RPMI7951 (cell line): ENCODE data around the gene MXD1. TPM values are rescaled to one million over a fixed set of nuclear protein-coding genes. Genes with fewer than 3 reads are reported as not detected.

Source experiments
- DNase-seq: peaks from one replicate; pipeline ENCODE4 v3.0.0-alpha.2; 2012; ENCODE audit warnings: low read depth
- total RNA-seq: library from RNA; depleted of rRNA; stranded (reverse); fragments of >200 nt; shearing (Covaris generic); gene quantifications from 2 replicates; pipeline ENCODE4 v1.2.3, GENCODE V29; 2014

The MXD1 gene
- total RNA-seq, 1 experiment from 2014 or later: 3.7 TPM

DNA sequence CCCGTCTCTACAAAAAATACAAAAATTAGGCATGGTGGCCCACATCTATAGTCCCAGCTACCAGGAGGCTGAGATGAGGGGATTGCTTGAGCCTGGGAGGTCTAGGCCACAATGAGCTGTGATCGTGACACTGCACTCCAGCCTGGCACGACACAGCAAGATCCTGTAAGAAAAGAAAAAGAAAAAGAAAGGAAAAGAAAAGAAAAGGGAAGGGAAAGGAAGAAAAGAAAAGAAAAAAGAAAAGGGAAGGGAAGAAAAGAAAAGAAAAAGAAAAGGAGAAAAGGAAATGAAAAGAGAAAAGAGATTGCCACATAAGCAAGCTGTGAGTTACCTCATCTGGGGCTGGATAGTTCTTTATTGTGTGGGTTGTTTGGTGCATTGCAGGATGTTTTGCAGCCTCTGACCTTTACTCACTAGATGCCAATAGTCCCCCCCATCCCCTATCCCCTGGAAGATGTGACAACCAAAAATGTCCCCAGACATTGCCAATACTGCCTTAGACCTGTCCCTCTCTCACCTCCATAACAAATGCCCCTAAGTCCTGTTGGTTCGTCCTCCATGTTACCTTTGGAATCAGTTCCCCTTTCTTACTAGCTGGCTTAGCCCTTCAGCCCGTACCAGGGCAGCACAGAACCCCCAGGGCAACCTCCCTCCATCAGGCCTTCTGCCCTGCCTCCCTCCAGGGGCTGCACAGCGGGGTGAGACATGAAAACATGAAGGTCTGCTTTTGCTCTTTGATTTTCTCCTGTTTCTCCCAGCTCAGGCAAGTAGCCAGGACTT lies 37.6 kb downstream of the MXD1 start:
- no peak for DNase-seq

DNA sequence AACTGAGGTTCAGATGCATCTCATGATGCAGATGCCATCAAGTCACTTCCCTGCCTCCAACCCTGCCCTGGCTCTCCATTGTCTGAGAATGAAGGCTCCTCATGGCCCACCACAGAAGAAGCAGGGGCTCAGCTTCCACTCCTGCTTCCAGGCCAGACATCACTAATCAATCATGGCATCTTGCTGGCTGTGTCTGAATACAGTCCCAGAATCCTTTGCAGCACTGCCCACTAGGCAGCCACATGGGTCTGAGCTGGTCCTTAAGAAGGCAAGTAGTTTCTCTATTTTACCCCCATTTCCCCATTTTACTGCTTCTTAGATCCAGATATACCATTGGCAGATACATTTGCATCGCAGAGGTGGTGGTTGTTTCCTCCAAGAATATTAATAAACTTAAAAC lies 39.2 kb downstream of the MXD1 start:
- no peak for DNase-seq

DNA sequence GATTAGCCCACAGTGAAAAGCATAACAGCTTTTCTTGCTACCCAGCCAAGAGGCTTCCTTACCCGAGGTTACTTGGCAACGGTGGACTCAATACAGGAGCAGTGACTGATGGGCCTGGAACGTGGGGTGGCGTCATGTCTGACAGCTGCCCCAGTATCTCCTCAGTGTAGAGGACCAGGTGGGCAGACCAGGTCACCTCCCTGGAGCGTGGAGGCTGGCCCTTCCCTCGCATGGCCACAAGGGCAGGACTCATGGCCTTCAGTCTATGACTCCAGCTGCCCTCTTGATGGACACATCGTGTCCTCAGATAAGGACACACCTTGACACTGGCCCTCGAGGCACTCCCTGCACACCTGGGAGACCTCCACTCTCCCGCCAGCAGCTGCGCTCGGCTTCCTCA lies 40.1 kb downstream of the MXD1 start:
- DNase-seq: no peak

DNA sequence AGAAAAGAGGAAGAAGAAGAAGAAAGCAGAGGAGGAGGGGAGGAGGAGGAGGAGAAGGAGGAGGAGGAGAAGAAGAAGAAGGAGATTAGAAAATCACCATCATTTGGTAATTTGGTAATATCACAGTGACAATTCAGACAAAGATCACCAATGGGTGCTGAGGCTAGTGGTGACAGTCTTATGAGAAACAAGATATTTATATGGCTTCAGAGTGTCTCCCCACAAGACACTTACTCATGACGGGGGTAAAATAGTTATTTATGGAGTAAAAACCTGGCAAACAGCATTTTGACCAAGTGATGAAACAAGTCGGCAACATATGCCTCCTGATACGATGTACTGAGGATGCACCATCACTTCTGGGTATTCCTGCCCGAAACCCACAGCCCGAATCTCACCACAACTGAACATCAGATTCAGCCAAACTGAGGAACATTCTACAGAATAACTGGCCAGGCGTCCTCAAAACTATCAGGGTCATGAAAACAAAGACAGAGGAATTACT lies 41.6 kb downstream of the MXD1 start:
- DNase-seq: no peak

DNA sequence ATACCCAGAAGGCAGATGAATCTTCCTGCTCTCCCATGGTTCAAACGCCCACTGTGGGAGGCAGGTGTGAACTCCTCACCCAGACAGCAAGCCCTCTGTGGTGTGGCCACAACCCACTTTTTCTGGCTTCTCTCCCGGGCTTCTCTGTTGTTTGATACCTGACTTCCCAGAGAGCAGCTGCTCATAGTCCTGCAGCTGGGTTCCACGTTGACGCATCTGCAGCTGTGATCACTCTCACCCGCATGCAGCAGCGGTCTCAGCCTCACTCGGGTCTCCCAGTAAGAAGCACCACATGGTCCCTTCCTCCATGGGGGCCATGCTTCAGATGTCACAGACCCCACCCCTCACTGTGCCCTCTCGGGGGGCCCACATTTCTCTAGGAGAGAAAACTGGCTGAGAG lies 43.1 kb downstream of the MXD1 start:
- DNase-seq: peak; percentile 11

DNA sequence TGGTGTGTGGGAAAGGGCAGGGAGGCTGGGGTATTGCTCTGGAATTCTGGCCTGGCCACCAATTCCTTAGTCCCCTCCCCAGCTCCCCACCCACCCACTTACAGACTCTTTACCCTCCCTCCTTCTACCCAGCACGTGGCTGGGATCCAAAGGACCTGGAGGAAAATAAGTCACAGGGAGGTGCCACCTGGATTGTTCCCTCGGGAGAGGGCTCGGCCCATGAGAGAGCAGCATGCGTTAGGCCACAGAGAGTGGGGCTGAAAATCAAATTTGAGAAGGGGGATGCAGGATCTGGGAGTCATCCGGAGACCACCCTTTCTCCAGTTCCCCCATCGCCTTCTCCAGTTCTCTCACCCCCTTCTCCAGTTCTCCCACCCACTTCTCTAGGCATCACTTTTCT lies 43.6 kb downstream of the MXD1 start:
- no peak for DNase-seq

DNA sequence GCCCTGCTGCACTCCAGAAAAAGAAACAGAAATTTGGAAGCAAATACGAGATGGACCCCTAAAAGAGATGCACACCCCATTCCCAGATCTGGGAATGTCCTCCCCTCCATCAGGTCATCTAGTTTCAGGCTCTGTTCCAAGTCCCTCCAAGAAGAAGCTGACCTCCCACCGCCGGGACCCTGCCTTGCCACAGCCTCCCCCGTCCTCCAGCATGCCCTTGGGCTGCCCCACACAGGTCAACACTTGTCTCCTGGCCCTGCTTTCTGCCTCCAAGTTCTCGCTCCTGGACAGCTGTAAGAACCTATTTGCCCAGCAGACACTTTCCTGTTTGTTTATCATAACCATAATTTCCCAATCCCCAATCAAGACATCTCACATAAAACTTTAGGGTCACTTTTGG lies 44.5 kb downstream of the MXD1 start:
- no peak for DNase-seq

DNA sequence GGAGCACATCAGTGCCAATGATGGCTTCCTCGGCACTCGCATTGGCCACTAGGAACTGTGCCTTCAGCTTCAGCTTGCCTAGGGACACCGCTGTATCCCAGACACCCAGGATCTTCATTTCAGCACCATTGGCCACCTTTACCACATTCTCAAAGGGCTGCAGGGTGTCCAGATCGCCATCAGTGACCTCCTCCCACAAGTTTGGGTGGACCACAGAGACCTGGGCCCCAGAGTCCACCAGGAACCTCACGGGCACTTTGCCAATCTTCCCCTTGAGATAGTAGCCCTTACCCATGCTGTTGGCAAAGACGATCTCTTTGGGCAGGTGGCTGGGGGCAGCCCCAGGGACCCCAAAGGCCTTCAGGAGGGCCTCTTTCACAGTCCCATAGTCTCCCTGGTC lies 45.9 kb downstream of the MXD1 start:
- no peak for DNase-seq

DNA sequence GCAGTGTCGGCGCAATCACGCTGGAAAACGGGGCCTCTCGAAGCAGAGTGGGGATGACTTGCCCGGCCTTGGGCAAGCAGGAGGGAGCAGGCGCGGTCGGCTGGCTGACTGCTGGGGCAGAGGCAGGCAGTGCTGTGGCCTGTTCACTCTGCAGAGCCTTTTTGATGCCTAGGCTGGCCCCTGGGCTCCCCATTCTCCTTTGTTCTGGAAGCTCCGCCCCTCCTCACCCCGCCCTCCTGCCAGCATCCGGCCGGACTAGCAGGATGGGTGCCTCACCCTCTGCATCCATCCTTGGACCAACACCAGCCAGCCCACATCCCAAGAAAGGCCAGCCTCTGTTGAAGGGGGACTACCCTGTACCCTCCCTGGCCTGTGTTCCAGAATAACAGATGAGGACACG lies 46.6 kb downstream of the MXD1 start, which contains the start of gene ASPRV1:
ASPRV1 (minus strand) TSS at position 136 of the 400 bp plus-strand sequence. CDS start 195 bp downstream, outside the sequence.
- no peak for DNase-seq

DNA sequence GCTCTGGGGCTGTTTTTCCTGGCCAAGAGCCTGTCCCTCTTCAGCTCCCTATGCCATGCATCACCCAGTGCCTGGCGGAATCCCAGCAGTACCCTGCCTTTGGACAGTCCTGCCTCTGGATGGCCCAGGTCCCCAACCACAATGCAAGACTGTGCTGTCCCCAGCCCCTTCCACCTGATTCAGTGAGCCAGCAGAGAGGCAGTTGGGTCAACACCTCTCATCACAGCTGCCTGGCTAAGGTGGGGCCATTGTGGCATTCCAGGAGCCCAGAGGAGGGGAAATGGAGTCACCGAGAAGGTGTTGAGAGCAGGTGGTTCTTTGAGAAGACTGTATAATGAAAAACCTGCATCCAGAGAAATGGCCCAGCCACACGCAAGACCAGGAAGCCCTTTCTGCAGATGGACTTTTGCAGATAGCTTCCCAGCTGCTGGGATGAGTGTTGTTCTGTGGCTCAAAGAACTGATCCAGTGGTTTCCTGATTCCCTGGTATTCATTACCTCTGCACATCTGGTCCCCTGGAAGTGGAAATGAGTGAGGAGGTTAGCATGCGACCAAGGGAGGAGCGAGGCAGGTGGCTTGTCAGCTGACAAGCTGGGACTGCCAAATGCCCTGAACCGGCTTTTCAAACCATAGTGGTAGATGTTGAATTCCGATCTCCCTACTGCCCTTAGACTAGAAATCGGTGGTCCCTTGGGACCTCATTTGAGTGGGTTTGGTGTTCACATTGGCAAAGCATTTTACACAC lies 48.2 kb downstream of the MXD1 start:
- no peak for DNase-seq

DNA sequence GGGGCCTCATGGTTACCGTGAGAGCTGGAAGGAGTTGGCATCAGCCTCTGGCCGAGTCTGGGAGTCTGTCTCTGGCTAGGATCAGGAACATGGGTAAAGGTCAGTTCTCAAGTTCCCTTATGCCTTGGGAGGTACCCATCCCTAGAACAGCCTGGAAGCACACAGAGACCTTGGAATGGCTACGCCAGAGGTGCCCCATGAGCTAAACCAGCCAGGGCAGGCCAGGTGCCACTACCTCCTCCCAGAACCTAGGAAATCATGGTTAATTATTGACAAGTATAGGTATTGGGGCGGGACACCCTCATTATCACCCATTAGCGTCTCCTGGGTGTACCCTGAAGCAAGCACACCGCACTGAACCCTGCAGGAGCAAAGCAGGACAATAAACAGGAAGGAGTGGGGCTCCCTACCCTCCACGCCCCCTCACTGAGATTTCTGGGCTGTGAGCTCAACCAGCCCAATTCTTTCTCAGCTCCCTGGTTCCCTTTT lies 49.5 kb downstream of the MXD1 start:
- no peak for DNase-seq

DNA sequence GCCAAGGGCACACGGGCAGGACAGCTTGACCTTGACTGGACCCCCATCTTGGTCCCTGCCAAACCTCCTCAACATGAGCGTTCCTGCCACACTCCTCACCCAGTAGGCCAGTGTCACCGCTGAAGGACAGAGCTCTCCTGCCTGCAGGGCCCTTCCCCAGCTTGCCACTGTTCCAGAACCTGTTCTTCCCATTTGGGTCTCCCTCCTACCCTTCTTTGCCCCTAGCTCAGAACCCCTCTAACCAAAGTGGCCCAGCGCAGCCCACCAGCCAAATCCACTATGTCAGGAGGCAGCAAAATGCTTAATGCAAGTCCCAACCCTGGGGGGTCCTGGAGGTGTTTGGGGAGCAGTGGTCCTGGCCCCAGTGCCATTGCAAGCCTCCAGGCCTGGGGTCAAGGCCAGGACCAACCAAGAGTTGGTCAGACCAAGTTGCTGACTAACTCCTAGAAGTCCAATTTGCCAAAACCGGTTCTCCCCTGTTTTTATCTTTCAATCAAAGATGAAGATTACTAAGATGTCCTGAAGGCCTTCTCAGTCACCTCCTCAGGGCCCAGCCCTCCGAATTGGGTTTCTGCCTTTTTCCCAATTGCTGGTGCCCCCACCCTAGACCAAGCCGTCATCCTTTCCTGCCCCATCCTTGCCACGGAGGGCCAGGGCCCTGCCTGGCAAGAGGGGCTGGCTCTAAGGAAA lies 51.0 kb downstream of the MXD1 start:
- no peak for DNase-seq

DNA sequence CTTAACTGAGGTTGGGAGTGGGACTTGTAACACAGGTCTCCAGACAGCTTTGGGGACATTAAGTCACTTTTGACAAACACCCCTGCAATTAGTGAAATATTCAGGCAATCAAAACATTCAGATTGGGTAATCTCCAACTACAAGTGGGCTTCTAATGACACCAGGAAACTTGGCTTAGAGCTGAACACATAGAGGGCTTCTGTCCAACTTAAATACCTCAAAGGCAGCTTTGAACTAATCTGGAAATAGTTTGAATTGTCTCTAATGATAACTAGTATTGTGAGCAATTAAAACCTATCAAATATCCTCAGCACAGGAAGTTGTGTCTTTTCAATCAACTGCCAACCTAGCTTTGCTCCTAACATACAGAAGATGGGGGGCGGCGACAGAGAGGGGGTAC lies 51.6 kb downstream of the MXD1 start:
- DNase-seq: no peak

DNA sequence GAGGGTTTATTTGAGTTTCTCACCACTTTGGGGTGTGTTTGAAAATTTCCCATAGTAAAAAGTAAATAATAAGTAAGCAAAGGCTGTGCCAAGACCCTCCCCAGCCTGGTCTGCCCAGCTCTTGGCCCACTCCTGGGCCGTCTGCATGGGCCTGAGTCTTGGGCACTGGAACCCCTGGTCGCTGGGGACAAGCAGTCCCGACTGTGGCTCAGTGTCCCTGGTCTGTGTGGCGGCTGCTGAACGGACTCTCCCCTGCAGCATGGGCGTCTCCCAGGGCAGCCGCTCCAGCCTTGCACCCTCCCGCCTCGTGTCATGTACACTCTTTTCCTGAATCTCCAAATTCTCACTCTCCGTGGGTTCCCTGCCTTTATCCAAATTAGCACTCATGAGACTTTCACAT lies 53.7 kb downstream of the MXD1 start:
- DNase-seq: no peak

DNA sequence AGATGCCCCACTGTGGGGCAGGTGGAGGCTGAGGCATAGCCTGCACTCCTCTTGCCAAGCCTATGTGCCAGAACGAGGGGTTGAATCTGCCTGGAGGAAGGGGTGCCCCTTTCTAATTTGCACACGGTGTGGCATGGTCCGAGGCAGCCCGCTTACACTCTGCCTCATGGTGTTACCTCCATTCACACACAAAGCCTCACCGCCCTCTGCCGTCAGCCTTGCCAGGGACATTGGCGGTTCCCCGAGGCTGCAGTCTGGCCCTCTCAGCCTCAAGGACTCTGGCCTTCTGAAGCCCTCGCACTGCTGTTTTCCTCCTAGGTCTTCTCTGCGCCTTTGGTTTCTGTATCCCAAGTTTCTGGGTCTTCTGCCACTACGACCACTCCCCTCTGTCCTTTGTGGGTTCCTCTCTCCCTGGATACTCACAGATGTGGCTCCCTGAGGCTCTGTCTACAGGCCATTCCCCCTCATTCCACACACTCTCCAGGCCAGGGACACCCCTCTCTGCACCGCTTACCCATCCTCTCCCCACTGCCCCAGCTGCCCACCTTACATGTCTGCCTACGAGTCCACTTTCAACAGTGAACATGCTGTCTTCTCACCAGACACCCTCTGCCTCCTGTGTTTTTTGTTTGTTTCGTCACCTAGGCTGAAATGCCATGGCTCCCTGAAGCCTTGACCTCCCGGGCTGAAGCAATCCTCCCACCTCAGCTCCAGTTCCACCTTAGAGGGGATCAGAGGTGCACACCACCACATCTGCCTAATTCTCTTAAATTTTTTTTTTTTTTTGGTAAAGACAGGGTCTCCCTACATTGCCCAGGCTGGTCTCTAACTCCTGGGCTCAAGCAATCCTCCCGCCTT lies 54.4 kb downstream of the MXD1 start:
- no peak for DNase-seq

DNA sequence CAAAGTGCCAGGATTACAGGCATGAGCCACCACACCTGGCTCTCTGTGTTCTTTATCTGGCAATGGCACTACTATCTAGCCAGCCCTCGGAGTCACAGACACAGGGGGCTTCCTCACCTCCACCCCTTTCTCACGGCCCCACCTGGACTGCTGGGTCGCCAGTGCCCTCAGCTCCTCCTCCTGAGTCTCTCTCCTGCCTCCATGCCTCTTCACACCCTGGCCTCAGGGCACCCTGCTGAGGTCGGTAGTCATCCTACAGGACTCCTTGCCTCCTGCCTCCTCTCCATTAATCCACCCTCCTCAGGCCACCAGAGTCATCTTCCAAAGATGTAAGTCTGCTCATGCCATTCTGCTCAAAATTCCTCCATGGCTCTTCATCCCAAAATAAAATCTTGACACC lies 55.1 kb downstream of the MXD1 start:
- no peak for DNase-seq

DNA sequence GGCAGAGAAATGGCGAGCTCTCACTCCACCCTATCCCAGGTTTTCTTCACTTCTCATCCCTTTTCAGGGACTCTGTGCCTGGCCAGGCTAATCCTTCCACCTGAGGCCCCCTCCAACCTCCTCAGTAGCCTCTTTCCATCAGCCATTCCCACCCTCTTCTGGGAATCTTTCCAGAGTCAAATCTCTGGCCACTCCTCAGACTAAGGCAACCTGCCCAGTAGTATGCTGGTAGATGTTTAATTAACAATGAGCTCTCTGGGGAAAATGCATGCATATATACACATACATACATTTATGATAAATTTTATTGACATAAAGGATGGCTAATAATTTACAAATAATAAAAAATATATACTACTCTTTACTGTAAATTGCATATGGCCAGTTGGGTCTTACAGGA lies 57.9 kb downstream of the MXD1 start:
- no peak for DNase-seq

DNA sequence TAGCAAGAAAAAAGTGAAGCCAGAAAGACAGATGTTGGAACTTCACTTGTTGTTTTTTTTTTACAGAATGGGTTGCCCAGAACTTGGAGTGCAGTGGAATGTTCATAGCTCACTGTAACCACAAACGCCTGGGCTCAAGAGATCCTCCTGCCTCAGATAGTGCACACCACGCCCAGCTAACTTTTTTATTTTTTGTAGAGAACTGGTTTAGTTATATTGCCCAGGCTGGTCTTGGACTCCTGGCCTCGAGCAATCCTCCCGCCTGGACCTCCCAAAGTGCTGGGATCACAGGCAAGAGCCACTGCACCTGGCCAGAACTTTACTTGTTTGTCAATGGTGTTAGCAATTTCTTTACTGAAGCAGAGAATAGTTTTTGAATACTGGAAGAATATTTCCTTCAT lies 58.4 kb downstream of the MXD1 start:
- DNase-seq: peak; percentile 51

DNA sequence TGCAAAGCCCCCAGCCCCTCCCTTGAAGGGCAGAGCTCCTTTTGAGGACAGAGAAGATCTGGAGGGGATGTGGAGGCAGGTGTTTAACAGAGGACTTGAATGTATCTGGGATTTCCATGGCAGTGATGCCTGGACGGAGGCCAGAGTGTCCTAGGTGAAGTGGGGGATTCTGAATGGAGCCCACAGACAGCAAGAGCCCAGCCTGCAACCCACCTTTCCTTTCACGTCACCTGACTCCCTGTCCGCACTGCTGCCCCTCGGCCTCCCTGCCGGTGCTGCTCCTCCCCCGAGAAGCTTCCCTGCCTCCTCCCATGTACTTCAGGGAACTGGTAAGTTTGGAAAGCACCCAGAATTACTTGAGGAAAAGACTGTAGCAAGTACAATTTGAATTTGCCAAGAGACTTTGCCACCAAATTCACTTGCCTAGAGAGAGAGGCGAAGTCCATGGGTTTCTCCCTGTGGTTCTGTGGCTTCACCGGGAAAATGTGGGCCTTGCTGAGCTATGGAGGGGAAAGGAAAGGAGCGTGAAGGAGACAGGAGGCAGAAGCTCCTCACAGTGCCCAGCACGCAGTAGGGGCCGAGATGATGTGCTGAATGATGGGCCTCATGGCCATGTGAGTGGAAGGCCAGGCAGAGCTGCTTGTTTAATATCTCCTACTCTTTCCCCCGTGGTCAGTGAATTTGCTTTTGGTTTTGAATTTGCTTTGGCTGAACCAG lies 60.4 kb downstream of the MXD1 start:
- no peak for DNase-seq

DNA sequence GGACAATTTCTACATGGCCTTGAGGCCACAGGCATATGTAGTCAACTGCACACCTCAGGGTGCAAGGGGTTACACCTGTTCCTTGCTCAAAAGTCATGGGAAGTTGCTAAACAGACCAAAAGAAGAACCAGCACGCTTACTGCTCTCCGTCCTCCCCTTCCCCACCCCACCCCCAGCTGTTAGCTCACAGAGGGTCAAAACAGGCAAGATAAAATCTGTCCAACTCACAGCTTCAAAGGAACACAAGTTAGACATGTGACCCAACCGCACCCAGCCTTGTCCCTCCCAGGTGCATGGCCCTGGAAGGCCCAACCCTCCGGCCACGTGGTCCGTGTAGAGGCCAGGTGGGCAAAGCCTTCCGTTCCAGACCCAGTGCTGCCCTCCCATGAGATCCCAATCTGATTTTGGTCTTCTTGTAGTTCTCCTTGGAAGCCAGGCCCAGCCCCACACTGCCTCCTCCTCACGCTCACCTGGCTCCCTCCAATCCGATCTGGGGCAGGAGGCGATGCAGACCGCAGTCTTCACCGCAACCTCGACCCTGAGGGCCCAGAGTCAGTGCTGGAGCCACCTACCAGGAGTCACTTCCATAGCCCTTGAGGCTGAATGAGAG lies 61.0 kb downstream of the MXD1 start:
- DNase-seq: no peak
